Measurements from ENCODE around the gene RCSD1. TPM values are rescaled to one million over a fixed set of nuclear protein-coding genes. Genes with fewer than 3 reads are reported as not detected.

RCSD1 gene
- total and polyA plus RNA-seq, 10 of the 15 experiments (the other 5 are each of a cell fraction or from before 2014, with no cell fraction given) = 11.4 to 78.3 (median 71.6) TPM

- no peak overlapping the region for H3K4me2 ChIP-seq (ENCODE audit: control insufficient read depth, insufficient read depth)
- 100% methylated on average over 3 of the region's 3 CpGs for WGBS (ENCODE audit: insufficient coverage, insufficient replicate concordance, low lambda C conversion rate, missing lambda C conversion rate)
- H3K27ac ChIP-seq (ENCODE audit: control insufficient read depth, insufficient read depth) = no peak overlapping the region
- intact Hi-C loops (cut with micrococcal nuclease; ENCODE audit: unreplicated experiment) = no loop called here
- DNase-seq (ENCODE audit: low read depth, low spot score) = no peak
- no peaks in the 10 kb centered on the region for H3K9me3 ChIP-seq (replicated peaks; ENCODE audit: control insufficient read depth, insufficient read depth, low read length)
- peaks cover 42% of the 10 kb centered on the region for H3K79me2 ChIP-seq (ENCODE audit: control insufficient read depth, insufficient read depth, low read length)
- RAD21 ChIA-PET (ENCODE audit: unreplicated experiment) = no interaction called here
- in situ Hi-C loops (cut with MboI) = no loop called here
- H3K9ac ChIP-seq (ENCODE audit: control insufficient read depth, insufficient read depth, low read length) = no peak overlapping the region
- no peaks in the 10 kb centered on the region for H3K27me3 ChIP-seq (replicated peaks in 1 of 2; ENCODE audit: control insufficient read depth in 2 of 2, insufficient read depth in 2 of 2, low read length in 1 of 2)
- H3K4me3 ChIP-seq = no peak overlapping the region
- no peaks in the 10 kb centered on the region for H4K20me1 ChIP-seq (ENCODE audit: control insufficient read depth, insufficient read depth)
- H2AFZ ChIP-seq (ENCODE audit: control insufficient read depth, low read depth, low read length) = no peak overlapping the region
- POLR2A ChIA-PET = interaction anchor here (0.7 kb wide), 1 partner anchor 41 kb away, joined by 5 read pairs; no protein-coding TSS in a partner anchor
- H3K4me1 ChIP-seq (ENCODE audit: control insufficient read depth, insufficient read depth, low read length) = peaks cover 7% of the 10 kb centered on the region; the same call in 1 of the 2 replicates
- SMC1A ChIA-PET (ENCODE audit: uncharacterized antibody, unreplicated experiment) = interaction anchor here (1.2 kb wide), 1 partner anchor 124 kb away, joined by 3 read pairs; no protein-coding TSS in a partner anchor
- ATAC-seq = no peak
- no peak for FAIRE-seq
- no TSS peak for BruUV-seq (replicated peaks)
- TF ChIP-seq PAX8 (IDR thresholded peaks at IDR 0.05) = no peak
- TF ChIP-seq ZNF207 (IDR thresholded peaks at IDR 0.05; ENCODE audit: borderline replicate concordance) = no peak
- H3K36me3 ChIP-seq (ENCODE audit: control insufficient read depth in 2 of 2, insufficient read depth in 2 of 2, low read length in 1 of 2) = no peaks in the 10 kb centered on the region; a peak in 1 of 4 replicates
- CTCF ChIA-PET = interaction anchor here (1.6 kb wide), 1 partner anchor 13 kb away, joined by 5 read pairs; no protein-coding TSS in a partner anchor
These were observed 125.6 kb downstream of the RCSD1 start for GRCh38 chr1:167755654-167756053.

Other genes with a start within 250 kb of the RCSD1 start
- gene CD247, start 111.7 kb upstream of the RCSD1 start, total RNA-seq (2014; rRNA removed) = 0.34 and 1.0 TPM in 2 replicates
- gene CD247, start 111.7 kb upstream of the RCSD1 start, total RNA-seq (2014; rRNA removed; fragmentation: Illumina TruSeq; extraction: Trizol) = 0.23 and 0.54 TPM in 2 replicates
- 0.26 and 0.90 TPM in 2 replicates for gene CD247, start 111.7 kb upstream of the RCSD1 start, total RNA-seq (2021)
- 0.77 and 1.0 TPM in 2 replicates for gene CD247, start 111.7 kb upstream of the RCSD1 start, polyA plus RNA-seq (2011; rRNA removed)
- gene CD247, start 111.7 kb upstream of the RCSD1 start, polyA plus RNA-seq (2014; fragmentation: Illumina TruSeq; extraction: Trizol) = 0.25 and 0.36 TPM in 2 replicates
- under 1 TPM; 0.18 to 0.22 TPM for gene CD247, start 111.7 kb upstream of the RCSD1 start, polyA plus RNA-seq (2014; fragmentation: Nextera tagmentation; extraction: Ambion mirVana)
- 0.10 and 0.15 TPM in 2 replicates for gene CD247, start 111.7 kb upstream of the RCSD1 start, polyA plus RNA-seq (2014; rRNA removed)
- gene CD247, start 111.7 kb upstream of the RCSD1 start, polyA plus RNA-seq (2016; fragmentation: Nextera tagmentation; extraction: Ambion mirVana) = under 1 TPM; 0.54 to 0.56 TPM
- gene CREG1, start 76.5 kb upstream of the RCSD1 start, total RNA-seq (2014; rRNA removed) = 20.0 and 22.3 TPM in 2 replicates
- 17.6 and 18.1 TPM in 2 replicates for gene CREG1, start 76.5 kb upstream of the RCSD1 start, total RNA-seq (2014; rRNA removed; fragmentation: Illumina TruSeq; extraction: Trizol)
- 18.8 and 19.1 TPM in 2 replicates for gene CREG1, start 76.5 kb upstream of the RCSD1 start, total RNA-seq (2021)
- gene CREG1, start 76.5 kb upstream of the RCSD1 start, polyA plus RNA-seq (2011; rRNA removed) = 43.8 and 61.7 TPM in 2 replicates
- gene CREG1, start 76.5 kb upstream of the RCSD1 start, polyA plus RNA-seq (2014; fragmentation: Illumina TruSeq; extraction: Trizol) = 21.9 and 25.5 TPM in 2 replicates
- 10 to 100 TPM in 1 of 2 experiments, 1 to 10 TPM in 1; 5.3 to 11.3 TPM for gene CREG1, start 76.5 kb upstream of the RCSD1 start, polyA plus RNA-seq (2014; fragmentation: Nextera tagmentation; extraction: Ambion mirVana)
- 18.0 and 24.2 TPM in 2 replicates for gene CREG1, start 76.5 kb upstream of the RCSD1 start, polyA plus RNA-seq (2014; rRNA removed)
- 10 to 100 TPM; 33.0 to 34.3 TPM for gene CREG1, start 76.5 kb upstream of the RCSD1 start, polyA plus RNA-seq (2016; fragmentation: Nextera tagmentation; extraction: Ambion mirVana)
- gene MPZL1, start 91.8 kb downstream of the RCSD1 start, total RNA-seq (2014; rRNA removed) = 40.6 and 44.5 TPM in 2 replicates
- gene MPZL1, start 91.8 kb downstream of the RCSD1 start, total RNA-seq (2014; rRNA removed; fragmentation: Illumina TruSeq; extraction: Trizol) = 45.4 and 46.4 TPM in 2 replicates
- 41.8 and 42.0 TPM in 2 replicates for gene MPZL1, start 91.8 kb downstream of the RCSD1 start, total RNA-seq (2021)
- 51.5 and 54.3 TPM in 2 replicates for gene MPZL1, start 91.8 kb downstream of the RCSD1 start, polyA plus RNA-seq (2011; rRNA removed)
- 54.6 and 61.8 TPM in 2 replicates for gene MPZL1, start 91.8 kb downstream of the RCSD1 start, polyA plus RNA-seq (2014; fragmentation: Illumina TruSeq; extraction: Trizol)
- 10 to 100 TPM in 1 of 2 experiments, 1 to 10 TPM in 1; 9.8 to 12.0 TPM for gene MPZL1, start 91.8 kb downstream of the RCSD1 start, polyA plus RNA-seq (2014; fragmentation: Nextera tagmentation; extraction: Ambion mirVana)
- gene MPZL1, start 91.8 kb downstream of the RCSD1 start, polyA plus RNA-seq (2014; rRNA removed) = 38.9 and 45.4 TPM in 2 replicates
- 10 to 100 TPM; 59.2 to 60.9 TPM for gene MPZL1, start 91.8 kb downstream of the RCSD1 start, polyA plus RNA-seq (2016; fragmentation: Nextera tagmentation; extraction: Ambion mirVana)

Measured in GM12878 (cell line).